Posterior vena cava (tissue), 2 donors: Measurements from ENCODE around the gene FANCC. TPM values are rescaled to one million over a fixed set of nuclear protein-coding genes. Genes with fewer than 3 reads are reported as not detected.

Source experiments
- DNase-seq: peaks from one replicate; pipeline ENCODE4 v3.0.0-alpha.2; 2020; ENCODE audit warnings: low spot score
- intact Hi-C, 2 donors: fragments of 100-400 bp; cut with DNase I; formaldehyde crosslinking; loops; one replicate each; pipeline versions ENCODE4 v1.14.1 to v1.14.2; 2022 to 2023
- total RNA-seq, 2 donors: library from RNA; stranded (reverse); fragmentation: NEBNext Ultra II Directional; extraction: Animal tissue kit (Norgen Biotek cat#: 25700); gene quantifications; one replicate each; pipeline ENCODE4 v1.2.1, GENCODE V29; 2021
- donor health status: DM: yes; HTN: yes; CAD: no.
- donor health status: DM: yes; HTN: yes; CAD: no.

Gene FANCC
- total RNA-seq, 2 donors from 2014 or later: 4.4 to 7.3 TPM

DNA sequence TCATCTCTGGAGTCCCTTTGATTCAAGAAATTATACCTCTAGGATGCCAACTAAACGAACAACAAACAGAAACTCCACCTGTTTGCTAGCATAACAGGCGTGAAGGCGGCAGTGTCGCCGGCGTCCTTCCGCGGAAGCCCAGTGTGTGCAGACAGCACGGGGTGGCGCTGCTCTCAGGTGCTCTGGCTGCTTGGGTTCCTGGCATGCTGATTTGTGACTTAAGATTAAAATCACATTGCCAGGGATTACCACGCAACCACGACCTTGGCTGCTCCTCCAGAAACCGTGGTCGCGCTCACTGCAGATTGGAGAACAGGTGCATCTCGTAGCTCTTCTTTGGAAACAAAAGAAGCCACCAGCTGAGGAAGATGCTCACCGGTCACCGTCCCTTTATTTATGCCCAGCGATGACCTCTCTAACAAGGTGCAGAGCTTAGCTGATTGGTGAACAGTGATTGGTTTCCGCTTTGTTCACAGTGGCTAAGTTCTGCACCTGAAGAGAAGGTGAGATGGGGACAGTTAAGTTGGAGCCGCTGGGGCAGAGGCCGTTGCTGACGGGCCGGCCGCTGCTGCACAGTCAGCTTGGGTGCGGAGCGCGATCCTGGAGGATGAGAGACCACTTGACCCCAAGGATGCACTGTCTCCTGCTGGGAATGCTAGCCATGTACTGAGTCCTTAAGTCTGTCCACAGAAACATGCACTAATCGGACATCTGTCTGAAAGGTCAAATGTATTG lies 232.3 kb downstream of the FANCC start:
- intact Hi-C loops: no loop called here
- DNase-seq: peak; percentile 67

DNA sequence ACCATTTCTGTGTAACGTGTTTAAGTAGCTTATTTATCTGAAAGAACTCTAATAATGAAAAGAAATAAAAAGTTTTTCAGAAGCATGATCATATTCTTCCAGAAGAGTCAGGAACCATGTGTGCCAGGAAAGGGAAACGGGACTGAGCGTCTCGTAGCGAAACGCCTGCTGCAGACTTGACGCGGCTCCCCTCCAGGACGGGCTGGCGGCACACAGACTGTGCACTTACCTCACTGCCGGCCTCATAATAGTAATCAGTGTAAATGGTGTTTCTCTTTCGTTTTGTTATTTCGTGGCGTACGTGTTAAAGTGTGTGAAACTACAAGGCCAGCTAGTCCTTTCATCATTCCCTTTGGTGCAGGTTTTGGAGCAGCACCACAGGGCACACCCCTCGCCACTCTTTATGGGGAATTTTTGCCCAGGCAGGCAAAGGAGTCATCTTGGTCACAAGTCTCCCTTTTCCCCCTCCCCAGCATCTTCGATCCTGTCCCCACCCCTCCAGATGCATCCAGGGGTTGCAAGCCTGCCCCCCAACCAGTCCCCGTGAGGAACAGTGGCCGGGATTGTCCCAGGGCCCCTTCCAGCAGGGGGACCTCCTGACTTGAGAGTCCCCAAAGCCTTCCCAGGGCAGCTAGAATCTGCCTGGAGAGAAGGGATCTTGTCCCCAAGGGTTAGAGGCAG lies 233.1 kb downstream of the FANCC start:
- DNase-seq: peak; percentile 78

DNA sequence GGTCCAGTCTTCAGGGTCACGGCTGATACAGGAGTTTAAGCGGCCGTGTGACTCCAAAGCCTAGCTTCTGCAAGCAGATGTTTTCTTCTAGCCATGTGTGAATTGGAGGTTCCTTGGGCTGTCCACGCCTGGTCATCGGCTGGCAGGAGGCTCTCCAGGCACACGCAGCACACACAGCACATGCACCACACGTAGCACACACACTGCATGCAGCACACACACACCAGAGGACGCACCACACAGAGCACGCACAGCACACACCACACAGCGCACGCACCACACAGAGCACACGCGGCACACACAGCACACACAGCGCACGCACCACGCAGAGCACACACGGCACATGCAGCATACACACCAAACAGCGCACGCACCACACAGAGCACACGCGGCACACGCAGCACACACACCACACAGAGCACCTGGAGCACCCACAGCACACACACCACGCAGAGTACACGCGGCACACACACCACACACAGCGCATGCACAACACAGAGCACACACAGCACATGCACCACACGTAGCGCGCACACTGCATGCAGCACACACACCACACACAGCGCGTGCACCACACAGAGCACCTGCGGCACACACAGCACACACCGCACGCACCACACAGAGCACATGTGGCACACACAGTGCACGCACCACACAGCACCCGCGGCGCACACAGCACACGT lies 234.3 kb downstream of the FANCC start:
- intact Hi-C loops: no loop called here
- peak; percentile 59 for DNase-seq

More for the DNA sequence above, 233.1 kb downstream of the FANCC start:
- intact Hi-C loops: no loop called here

DNA sequence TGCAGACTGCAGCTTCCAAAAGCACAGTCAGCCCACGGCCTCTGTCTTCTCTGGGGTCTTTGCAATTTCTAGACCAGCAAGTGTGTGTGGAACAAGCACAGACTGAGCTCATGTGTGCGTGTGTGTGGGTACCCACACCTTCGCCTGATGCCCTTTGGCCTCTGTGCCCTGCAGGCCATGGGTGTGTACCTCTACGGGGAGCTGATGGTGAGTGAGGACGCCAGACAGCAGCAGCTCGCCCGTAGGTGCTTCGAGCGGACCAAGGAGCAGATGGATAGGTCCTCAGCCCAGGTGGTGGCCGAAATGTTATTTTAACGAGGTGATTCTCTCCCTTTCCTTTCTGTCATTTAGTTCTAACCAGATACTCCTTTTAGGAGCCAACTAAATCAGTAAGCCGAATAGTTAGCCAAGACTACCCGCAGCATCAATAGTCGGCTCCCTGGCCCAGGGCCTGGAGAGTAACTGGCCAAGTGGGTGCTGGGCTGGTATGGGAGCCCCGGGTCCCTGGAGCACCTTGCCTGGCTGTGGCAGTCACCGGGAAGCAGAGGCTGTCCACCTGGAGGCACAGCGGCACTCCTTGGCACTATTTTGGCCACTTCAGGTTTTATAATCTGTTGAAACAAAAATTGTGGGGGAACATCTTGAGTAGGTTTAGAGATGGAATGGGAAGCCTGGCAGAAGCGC lies 235.0 kb downstream of the FANCC start:
- intact Hi-C loops: no loop called here
- DNase-seq: peak; percentile 76

DNA sequence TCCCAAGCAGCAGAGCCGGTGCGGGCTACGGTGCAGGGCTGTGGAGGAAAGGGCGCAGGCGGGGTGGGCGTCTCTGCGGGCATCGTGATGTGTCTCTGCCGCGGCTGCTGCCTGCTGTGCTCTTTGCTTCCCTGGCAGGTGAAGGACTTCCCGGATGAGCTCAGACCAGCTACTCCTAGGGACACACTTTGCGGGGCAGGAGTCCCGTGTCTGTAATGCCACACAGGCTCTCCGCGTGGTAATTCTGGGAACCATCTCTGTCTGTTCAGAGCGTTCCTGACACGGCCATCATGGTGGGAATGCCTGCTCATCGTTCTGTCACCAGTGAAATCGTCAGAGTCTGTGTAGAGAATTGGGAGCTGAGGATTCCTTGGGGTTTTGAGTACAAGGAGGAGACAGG lies 235.5 kb downstream of the FANCC start:
- intact Hi-C loops: no loop called here
- DNase-seq: peak; percentile 71

DNA sequence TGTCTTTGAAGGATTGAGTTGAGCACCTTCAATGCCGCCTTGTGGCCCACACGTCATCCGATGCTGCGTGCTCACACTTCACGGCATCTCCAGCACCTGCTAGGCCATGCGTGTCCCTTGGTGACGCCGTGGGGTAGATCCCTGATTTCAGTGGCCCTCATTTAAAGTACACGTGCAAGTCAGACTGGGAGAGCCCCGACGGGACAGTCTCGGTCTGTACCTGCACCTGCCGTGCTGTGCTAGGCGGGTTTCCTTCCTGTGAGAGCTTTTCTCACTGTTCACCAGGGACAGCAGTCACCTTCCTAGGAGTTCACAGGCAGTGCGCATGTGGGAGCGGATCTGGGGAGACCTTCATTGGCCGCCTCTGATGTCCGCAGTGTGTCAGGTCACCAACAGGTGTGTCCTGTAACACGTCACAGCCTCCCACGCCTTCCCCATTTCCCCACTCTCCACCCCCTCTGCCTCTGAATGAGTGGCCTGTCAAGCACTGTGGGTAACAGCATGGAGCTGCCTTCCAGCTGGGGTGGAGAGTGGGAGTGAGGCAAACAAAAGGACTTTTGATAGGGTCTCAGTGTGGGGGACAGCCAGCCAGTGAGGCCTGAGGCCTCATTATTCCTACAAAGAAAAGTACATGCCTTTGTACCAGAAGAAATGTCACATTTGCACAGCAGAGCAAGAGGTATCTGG lies 236.4 kb downstream of the FANCC start:
- peak; percentile 48 for DNase-seq
- intact Hi-C loops: no loop called here

DNA sequence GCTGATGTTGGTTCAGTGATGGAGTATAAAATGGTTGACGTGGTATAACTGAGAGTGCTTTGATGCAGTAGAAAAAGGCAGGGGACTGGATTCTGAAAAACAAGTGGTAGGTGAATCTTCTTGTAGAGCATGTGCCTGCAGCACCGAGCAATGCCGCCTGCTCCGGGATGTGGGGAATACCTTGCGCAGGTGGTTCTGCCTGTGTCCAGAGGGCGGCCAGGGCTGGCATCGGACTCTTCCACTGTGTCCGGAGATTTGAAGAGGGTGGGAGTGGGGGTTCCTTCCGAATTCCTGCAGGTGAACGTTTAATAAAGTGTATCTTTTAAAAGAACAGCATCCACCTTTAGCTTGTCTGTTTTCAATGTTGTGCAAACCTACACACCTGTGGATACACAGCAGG lies 238.0 kb downstream of the FANCC start:
- intact Hi-C loops: no loop called here
- DNase-seq: no peak

DNA sequence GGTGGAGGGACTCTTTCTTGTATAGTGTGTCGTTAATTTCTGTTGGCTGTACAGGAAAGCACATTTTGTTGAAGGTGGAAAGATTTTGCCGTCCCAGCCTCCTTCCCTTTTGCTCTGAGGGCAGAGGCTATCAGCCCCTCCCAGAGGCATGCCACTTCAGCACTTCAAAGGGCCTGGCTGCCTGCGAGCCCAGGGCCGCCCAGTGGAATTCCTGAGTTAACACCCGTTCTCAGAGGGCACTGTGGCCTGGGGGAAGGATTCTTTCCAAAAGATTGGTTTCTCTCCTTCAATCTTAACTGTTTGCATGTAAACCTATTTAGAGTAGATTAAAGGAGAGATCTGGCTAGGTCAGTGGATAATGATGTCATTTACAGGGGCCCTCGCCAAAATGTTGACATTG lies 238.6 kb downstream of the FANCC start:
- intact Hi-C loops: no loop called here
- DNase-seq: no peak

DNA sequence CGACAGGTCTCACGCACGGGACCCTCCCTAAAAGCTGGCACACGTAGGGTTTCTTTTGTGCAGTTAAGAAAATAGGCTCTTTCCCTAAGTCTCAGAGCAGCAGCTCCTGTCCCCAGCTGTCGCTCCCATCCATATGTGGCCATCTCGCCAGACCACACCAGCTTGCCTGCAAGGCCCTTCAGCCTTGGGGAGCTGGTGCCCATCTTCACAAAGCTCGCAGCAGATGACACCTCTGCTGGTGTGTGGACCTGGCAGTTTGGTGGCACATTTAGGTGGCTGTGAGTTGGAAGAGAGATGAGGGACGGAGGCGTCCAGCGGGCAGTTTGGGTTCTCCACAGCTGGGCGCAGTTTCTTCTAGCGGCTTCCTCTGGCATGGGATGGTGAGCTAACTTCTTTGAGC lies 239.0 kb downstream of the FANCC start:
- intact Hi-C loops: no loop called here
- no peak for DNase-seq

DNA sequence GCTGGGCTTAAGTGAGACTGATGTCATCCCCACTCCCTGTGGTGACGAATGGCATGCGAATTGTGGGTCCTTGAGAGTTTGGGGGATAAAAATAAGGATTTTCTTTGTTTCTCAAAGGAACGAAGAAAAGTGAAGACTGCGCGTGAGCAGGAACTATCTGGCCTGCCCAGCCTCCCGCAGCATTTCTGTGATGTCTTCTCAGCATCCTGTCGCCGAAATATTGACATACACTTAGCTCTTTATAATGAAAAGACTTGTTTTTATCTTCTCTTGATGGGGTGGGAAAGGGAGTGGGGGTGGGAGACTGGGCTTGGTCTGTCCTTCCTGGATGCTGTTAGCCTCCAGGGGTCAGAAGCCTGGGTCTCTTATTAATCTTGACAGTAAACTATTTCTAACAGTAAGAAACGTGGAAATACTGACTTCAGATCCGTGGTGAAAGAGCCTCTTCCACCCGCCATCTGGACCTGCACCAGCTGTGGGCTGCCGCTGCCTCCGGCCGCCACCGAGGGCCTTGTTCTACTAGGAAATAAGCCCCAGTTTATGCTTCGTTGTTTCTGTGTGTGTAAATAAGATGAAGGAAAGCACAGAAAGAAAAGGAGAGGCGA lies 239.6 kb downstream of the FANCC start:
- intact Hi-C loops: no loop called here
- DNase-seq: no peak

DNA sequence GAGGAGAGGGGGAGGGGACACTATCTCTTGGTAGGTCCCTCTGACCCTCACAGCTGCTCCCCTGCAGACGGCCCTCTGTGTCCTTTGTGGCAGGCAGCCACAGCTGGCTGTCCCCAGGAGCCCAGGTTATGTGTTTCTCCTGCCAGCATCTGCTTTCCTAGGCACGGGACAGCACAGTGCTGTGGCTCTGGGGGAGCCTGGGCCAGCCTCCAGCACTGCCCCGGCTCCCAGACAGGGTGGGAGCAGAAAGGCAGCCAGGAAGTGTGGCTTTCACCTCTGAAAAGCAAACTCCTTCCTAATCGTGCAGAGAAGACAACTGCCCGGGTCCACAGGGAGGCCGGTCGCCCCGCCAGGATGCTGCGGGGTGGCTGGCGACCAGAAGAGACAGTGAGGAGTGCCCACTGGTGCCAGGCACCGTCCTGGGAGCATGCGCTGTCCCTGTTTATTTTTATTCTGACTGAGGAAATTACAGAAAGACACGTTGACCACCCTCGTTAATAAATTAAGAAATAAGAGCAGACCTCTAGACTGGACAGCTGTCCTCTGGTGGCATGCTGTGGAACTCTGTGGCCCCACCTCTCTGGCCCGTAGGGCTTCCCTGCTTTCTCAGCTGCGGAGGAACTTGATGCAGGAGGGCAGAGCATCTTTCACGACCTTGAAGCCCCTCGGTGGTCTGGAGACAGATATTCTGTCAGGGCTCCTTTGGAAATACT lies 240.3 kb downstream of the FANCC start:
- no peak for DNase-seq
- intact Hi-C loops: no loop called here

DNA sequence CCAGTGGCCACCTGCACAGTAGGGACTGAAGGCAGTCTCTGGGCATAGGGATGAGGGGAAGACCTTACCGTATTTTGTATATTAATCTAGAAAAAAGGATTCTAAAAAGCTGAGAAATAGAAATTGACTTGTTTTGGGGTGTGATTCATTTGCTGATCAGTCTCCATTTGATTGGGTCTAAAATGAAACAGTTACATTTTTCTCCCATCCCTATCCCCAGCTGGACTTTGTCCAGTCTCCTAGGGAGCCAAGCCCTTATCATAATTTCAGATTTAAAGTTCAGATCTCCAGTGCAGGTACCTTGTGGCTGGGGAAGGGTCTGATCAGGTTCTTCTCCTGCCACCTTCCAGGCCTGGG lies 240.8 kb downstream of the FANCC start:
- no peak for DNase-seq
- intact Hi-C loops: no loop called here

DNA sequence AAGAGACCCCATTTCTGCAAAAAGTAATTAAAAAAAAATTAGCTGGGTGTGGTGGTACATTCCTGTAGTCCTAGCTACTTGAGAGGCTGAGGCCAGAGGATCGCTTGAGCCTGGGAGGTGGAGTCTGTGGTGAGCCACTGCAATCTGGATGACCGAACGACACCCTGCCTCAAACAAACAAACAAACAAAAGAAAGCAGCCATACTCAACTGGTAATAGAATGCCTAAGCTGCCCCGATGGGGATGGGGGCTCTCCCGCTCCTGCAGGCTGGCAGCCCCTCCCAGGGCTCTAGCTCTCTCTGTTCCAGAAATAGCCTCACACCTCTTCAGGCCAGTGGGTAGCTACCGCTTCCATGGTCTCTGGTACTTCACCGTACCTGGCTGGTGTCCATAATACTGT lies 241.8 kb downstream of the FANCC start:
- DNase-seq: no peak
- intact Hi-C loops: no loop called here

DNA sequence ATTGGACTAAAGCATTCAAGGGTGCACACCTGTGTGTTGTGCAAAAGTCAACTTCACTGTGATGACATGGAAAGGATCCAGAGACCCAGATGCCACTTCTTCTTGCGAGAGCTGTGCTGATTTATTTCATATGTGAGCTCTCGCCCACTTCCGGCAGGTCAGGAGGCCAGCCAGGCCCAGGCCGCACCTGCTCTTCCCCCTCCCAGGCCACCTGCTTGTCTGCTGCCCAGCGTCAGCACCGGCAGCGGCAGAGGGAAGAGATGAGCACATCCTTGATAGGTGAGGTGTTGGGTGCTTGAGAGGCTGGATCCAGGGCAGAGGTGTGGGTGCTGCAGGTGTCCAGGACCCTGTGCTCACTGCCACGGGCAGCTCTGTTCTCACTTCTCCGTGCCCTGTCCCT lies 242.9 kb downstream of the FANCC start:
- DNase-seq: no peak
- intact Hi-C loops: no loop called here

DNA sequence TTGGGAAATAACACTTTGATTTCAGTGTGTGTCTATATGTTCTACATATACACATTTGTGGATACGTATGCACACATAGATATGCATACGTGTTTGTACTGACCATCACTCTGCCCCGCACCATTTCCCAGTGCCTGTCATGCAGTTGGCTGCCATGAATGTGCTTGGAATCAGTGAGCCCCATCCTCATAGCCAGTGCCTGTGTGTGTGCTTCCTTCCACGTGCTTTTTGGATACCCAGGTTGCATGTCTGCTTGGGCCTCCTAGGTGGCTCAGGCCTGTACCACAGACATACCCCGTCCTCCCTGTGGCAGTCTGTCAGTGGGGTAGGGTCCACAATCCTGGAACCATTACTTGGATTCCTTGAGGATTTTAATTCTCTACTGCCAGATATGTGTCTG lies 243.6 kb downstream of the FANCC start:
- intact Hi-C loops: no loop called here
- no peak for DNase-seq

DNA sequence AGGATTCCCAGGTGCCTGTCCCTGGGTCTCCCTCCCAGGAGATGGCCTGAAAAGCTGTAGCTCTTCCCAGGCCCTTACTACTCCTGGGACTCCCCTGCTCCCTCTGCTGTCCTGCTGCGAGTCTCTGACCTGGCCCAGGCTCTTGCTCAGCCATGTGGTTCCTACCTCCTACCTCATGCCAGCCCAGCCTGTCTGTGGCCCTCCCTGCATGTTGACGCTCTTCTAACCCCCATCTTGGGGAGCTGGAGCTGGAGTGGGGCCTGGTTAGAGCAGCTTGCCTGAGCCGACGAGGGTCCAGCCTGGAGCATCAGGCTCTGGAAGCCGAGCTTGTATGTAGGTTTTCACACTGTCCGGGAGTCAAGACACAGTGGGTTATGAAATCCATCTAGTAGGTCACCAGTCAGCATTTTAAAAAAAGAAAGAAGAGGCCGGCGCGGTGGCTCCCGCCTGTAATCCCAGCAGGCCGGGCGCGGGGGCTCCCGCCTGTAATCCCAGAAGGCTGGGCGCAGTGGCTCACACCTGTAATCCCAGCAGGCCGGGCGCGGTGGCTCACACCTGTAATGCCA lies 244.4 kb downstream of the FANCC start:
- DNase-seq: no peak
- intact Hi-C loops: no loop called here

DNA sequence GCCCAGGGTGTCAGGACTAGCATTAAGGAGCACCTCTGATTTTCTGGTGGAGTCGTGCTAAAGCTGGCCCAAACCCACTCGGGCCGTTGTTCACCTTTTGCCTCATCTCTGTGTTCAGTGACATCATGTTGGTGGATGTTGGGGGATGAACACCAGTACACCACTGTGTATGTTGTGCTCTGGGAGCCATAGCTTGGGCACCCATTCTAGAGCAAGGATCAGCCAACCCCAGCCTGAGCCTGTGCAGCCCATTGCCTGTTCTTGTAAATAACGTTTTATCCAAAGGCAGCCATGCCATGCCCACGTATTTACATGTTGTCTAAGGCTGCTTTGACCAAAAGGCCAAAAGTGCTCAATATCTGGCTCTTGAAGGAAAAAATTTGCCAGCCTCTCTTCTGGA lies 245.6 kb downstream of the FANCC start:
- no peak for DNase-seq
- intact Hi-C loops: no loop called here

DNA sequence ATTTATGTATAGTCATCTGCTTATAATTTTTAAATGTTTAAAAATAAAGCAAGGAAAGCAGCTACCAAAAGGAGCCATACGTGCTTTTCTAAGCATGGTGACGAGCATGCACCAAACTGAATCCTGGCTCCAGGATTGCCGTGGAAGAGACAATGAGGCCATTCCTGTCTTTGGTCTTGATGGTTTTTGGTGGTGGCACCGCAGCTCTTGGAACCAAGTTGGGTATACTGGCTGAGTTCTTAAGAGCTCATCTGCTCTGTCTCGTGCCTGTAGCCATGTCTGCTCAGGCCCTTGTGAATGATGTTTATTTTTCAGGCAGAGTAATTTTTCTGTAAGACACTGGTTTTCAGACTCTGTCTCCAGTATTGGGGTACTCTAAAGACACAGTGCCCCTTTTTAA lies 246.1 kb downstream of the FANCC start:
- intact Hi-C loops: no loop called here
- no peak for DNase-seq
